ENCODE results near the gene CMTR1.

CMTR1 gene

DNA sequence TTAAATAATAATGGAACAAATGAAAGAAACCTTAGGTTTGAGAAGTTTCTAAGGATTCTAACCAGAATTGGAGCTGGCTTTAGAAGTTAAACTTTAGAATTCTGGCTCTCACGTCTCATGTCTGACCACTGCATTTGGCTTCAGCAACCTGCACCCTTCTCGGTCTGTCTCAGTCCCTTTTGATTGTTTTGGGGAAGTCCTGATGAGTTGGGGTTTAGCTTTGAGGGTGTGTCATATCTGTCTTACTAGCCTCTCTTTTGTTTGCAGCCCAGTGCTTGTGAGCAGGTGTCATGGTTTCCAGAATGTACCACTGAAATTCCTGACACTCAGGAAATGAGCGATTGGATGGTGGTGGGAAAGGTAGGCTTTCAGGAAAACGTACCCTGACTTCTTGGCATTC is 17.0 kb downstream of the CMTR1 start:
- TF ChIP-seq, protein P1, sequence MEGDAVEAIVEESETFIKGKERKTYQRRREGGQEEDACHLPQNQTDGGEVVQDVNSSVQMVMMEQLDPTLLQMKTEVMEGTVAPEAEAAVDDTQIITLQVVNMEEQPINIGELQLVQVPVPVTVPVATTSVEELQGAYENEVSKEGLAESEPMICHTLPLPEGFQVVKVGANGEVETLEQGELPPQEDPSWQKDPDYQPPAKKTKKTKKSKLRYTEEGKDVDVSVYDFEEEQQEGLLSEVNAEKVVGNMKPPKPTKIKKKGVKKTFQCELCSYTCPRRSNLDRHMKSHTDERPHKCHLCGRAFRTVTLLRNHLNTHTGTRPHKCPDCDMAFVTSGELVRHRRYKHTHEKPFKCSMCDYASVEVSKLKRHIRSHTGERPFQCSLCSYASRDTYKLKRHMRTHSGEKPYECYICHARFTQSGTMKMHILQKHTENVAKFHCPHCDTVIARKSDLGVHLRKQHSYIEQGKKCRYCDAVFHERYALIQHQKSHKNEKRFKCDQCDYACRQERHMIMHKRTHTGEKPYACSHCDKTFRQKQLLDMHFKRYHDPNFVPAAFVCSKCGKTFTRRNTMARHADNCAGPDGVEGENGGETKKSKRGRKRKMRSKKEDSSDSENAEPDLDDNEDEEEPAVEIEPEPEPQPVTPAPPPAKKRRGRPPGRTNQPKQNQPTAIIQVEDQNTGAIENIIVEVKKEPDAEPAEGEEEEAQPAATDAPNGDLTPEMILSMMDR (conservative IDR thresholded peaks at IDR 0.05; ENCODE audit: low read depth, low read length) = no peak
- H3K4me3 ChIP-seq (ENCODE audit: low read depth, low read length) = no peak overlapping the region
- no peak for DNase-seq (ENCODE audit: low read depth)

DNA sequence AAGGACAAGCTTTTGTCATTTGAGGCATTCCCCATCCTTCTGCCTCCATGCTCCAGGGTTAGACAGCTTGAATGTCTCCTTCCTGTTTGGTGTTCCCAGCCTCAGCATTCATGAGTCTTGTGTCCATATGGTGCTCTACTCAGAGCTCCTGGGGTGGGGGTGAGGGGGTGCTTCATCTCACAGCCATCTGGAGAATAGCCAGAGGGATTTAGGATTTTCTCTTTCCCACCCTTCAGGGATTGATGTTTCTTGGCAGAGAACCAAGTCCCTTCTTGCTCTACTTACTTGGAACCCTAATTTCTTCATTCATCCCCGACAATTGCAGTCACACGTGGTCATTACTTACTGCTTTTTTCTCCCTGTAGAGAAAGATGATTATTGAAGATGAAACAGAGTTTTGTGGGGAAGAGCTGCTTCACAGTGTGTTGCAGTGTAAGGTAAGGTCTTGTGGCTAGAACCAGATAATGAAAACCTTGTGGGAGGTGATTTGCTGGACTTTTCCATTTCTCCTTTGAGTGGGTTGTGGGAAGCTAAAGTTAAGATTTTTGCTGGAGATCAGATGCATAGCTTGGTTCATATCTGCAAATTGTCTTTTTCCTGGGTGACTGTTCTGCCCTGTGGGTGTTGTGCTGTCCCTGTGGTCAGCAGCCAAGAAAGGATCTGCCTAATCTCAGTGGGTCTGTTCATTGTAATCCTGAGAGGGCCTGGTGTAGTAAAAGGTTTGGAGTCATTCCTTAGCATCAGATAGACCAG is 18.6 kb downstream of the CMTR1 start:
- no peak overlapping the region for H3K4me3 ChIP-seq (ENCODE audit: low read depth, low read length)
- no peak for DNase-seq (ENCODE audit: low read depth)
- TF ChIP-seq, protein P1 (conservative IDR thresholded peaks at IDR 0.05; ENCODE audit: low read depth, low read length) = no peak

DNA sequence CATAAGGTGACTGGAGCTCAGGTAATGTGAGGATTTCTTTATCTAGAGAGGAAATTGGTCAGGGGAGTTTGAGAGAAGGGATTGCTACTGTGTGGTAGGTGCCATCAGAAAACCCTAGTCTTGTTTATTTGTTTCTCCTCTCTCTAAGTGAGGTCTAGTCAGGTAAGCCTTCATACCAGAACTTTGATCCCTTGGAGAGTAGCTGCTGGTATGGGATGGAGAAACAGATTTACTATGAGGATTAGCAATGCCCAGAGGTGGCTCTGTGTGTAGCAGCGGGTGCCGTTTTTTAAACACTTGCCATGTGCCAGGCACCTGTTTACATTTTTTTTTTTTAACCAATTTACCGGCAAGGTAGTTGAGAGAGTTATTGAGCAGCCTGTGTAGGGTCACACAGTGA is 19.5 kb downstream of the CMTR1 start:
- no peak overlapping the region for H3K4me3 ChIP-seq (ENCODE audit: low read depth, low read length)
- TF ChIP-seq, protein P1 (conservative IDR thresholded peaks at IDR 0.05; ENCODE audit: low read depth, low read length) = no peak
- DNase-seq (ENCODE audit: low read depth) = no peak

DNA sequence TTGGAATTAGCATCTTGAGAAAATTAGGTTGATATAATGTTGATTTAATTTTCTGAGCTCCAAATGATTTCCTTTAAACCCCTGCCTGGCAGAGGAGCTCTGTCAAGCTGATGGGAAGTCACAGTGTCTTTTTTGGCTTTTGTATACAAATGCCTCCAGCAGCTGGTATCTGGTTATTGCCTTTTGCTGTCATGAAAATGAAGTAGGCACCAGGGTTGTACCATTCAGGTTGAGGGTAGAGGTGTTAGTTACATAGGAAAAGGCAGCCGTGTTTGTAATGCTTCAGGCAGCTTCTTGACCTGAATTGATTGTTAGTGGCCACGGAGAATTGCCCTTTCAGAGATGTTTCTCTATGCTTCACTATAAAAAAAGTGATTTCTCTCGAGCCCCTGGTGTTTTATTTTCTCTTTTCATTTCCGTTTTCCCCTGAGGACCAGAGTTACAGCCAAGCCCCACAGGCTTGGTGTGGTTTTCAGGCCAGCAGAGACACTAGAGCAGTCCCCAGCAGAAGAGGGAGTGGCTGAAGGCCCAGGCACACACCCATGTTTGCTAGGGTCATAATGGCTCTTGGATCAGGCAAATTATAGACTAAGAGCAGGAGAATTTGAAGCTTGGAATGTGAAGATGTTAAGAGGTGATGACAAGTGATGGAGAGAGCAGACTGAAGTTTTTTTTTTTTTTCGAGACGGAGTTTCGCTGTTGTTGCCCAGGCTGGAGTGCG is 21.6 kb downstream of the CMTR1 start:
- no peak overlapping the region for H3K4me3 ChIP-seq (ENCODE audit: low read depth, low read length)
- TF ChIP-seq, protein P1 (conservative IDR thresholded peaks at IDR 0.05; ENCODE audit: low read depth, low read length) = no peak
- DNase-seq (ENCODE audit: low read depth) = no peak

DNA sequence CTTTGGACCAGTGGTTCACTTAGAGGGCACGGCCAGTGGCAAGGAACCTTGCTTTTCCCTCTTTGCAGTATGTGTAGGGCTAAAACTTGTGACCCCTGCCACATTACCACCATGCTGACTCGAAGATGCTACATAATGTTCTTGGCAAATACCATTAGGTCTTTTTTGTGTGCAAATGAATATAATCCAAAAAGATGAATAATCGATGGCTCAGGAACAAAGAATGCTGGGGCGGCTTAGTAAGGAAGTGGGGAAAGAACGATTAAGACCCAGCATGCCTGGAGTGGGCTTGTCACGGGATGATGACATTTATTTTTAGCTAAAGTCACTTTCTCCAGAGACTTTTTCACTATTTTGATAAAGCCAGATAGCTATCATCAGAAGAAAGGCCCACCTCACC is 23.1 kb downstream of the CMTR1 start:
- TF ChIP-seq, protein P1 (conservative IDR thresholded peaks at IDR 0.05; ENCODE audit: low read depth, low read length) = no peak
- peak; percentile 36 for DNase-seq (ENCODE audit: low read depth)
- H3K4me3 ChIP-seq (ENCODE audit: low read depth, low read length) = no peak overlapping the region

DNA sequence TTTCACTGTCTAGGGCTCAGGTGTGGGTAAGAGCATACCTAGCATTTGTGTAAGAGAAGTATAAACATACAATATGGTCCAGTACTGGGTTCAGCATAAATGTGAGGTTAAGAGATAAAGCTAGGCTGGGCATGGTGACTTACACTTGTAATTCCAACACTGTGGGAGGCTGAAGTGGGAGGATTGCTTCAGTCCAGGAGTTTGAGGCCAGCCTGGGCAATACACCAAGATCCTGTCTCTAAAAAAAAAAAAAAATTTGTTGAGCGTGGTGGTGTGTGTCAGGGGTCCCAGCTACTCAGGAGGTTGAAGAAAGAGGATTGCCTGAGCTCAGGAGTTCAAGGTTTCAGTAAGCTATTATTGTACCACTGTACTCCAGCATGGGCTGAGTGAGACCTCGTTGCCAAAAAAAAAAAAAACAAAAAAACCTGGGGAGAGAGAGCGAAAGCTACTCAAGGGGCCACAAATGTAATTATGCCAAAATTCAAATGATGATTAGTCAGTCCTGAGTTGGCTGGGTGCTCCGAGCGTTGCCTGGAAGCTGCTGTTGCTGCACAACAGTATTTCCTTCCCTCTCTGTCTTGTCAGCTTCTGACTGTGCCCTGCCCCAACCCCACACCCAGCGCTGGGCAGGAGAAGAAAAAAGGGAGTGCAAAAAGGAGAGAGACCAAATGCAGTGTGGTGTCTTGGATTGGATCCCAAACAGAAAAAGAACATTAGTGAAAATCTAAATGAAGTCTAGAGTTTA is 24.0 kb downstream of the CMTR1 start:
- TF ChIP-seq, protein P1 (conservative IDR thresholded peaks at IDR 0.05; ENCODE audit: low read depth, low read length) = no peak
- peak; percentile 56 for DNase-seq (ENCODE audit: low read depth)
- H3K4me3 ChIP-seq (ENCODE audit: low read depth, low read length) = no peak overlapping the region
